ENCODE data around the gene IFI27L2. TPM values are rescaled to one million over a fixed set of nuclear protein-coding genes. Genes with fewer than 3 reads are reported as not detected.
A peak's percentile ranks its signal among the peaks of the same experiment; 100 is the strongest.

IFI27L2 gene
- total RNA-seq, 4 donors from 2014 or later, result 26.5 to 91.1 (median 63.9) TPM

- no peak overlapping the region for H3K4me3 ChIP-seq
These were observed 40.9 kb downstream of the IFI27L2 start for GRCh38 chr14:94088516-94088915.

GRCh38 chr14:94087891-94088290 lies 41.5 kb downstream of the IFI27L2 start:
- no peaks in the 10 kb centered on the region for H3K36me3 ChIP-seq
- H3K27me3 ChIP-seq, result no peaks in the 10 kb centered on the region
- DNase-seq, result no peak
- no peak overlapping the region for H3K27ac ChIP-seq
- H3K4me1 ChIP-seq, result no peaks in the 10 kb centered on the region
- no peaks in the 10 kb centered on the region for H3K9me3 ChIP-seq
- no peak for TF ChIP-seq CTCF (IDR thresholded peaks at IDR 0.05)
- no peak for TF ChIP-seq POLR2A (IDR thresholded peaks at IDR 0.05)
- no peak overlapping the region for H3K4me3 ChIP-seq

More at GRCh38 chr14:94088516-94088915, 40.9 kb downstream of the IFI27L2 start:
- Histone ChIP-seq H3K9me3 (no peaks in the 10 kb centered on the region), H3K27ac (no peak overlapping the region), H3K36me3 (no peaks in the 10 kb centered on the region), H3K4me1 (no peaks in the 10 kb centered on the region), H3K27me3 (no peaks in the 10 kb centered on the region)
- DNase-seq, result no peak
- TF ChIP-seq CTCF (IDR thresholded peaks at IDR 0.05) (no peak), POLR2A (IDR thresholded peaks at IDR 0.05) (no peak)

- Histone ChIP-seq H3K9me3 (no peaks in the 10 kb centered on the region), H3K27me3 (no peaks in the 10 kb centered on the region), H3K27ac (peak overlapping the region; percentile 86 to 96 (median 92)), H3K4me3 (peak overlapping the region; percentile 72 to 100 (median 84)), H3K36me3 (peaks cover 0 to 18% (median 0%) of the 10 kb centered on the region in 3 donors), H3K4me1 (peaks cover 0 to 42% (median 10%) of the 10 kb centered on the region in 4 donors)
- TF ChIP-seq CTCF (IDR thresholded peaks at IDR 0.05) (no peak), POLR2A (IDR thresholded peaks at IDR 0.05) (no peak)
- peak in 1 of 3 donors; percentile 51 for DNase-seq
These were observed 48.0 kb downstream of the IFI27L2 start for GRCh38 chr14:94081386-94081820.

GRCh38 chr14:94080621-94081385 lies 48.6 kb downstream of the IFI27L2 start, which contains the start of the genes DDX24 and IFI27L1:
TSS of gene DDX24 (minus strand) at chr14:94081202. CDS start at chr14:94079742, 1,460 bp downstream.
TSS of gene IFI27L1 (plus strand) at chr14:94081310. CDS start at chr14:94096938, 15,628 bp downstream.
- peaks cover 0 to 42% (median 10%) of the 10 kb centered on the region in 4 donors for H3K4me1 ChIP-seq
- peak within 1 kb of the TSS; percentile 72 to 100 (median 84) for H3K4me3 ChIP-seq
- no peaks in the 10 kb centered on the region for H3K9me3 ChIP-seq
- H3K27ac ChIP-seq, result peak within 1 kb of the TSS; percentile 86 to 96 (median 92)
- TF ChIP-seq POLR2A (IDR thresholded peaks at IDR 0.05), result peak; percentile 93 to 97
- TF ChIP-seq CTCF (IDR thresholded peaks at IDR 0.05), result peak in 2 of 6 experiments; percentile 1 to 4
- H3K27me3 ChIP-seq, result no peaks in the 10 kb centered on the region
- H3K36me3 ChIP-seq, result peaks cover 0 to 18% (median 0%) of the 10 kb centered on the region in 3 donors
- peak; percentile 96 to 99 (median 97) for DNase-seq

- TF ChIP-seq CTCF (IDR thresholded peaks at IDR 0.05), result no peak
- no peak for TF ChIP-seq POLR2A (IDR thresholded peaks at IDR 0.05)
- Histone ChIP-seq H3K4me3 (peak overlapping the region; percentile 72 to 100 (median 84)), H3K27me3 (no peaks in the 10 kb centered on the region), H3K36me3 (peaks cover 0 to 18% (median 0%) of the 10 kb centered on the region in 3 donors), H3K27ac (peak overlapping the region; percentile 86 to 96 (median 92)), H3K4me1 (peaks cover 0 to 42% (median 10%) of the 10 kb centered on the region in 4 donors), H3K9me3 (no peaks in the 10 kb centered on the region)
- DNase-seq, result no peak
These were observed 49.3 kb downstream of the IFI27L2 start for GRCh38 chr14:94079891-94080620.
